Endothelial cell of umbilical vein (primary cell): ENCODE results near the gene AMIGO1. TPM values are rescaled to one million over a fixed set of nuclear protein-coding genes. Genes with fewer than 3 reads are reported as not detected.

Source experiments
- BruUV-seq: library from RNA; stranded (reverse); fragments of 400-500 nt; replicated peaks from 2 replicates; lab custom pipeline; 2021; lab: Mats Ljungman, UMichigan
- CTCF ChIA-PET: fragments of 300-600, 350-600 bp; sonication (Branson Sonifier 250); formaldehyde crosslinking; loops from one replicate; lab custom pipeline; 2021; ENCODE audit warnings: antibody characterized with exemption, inconsistent platforms; lab: Charles Lee
- POLR2A ChIA-PET: fragments of 300-600, 350-600 bp; sonication (Branson Sonifier 250); formaldehyde crosslinking; loops from one replicate; lab custom pipeline; 2021; ENCODE audit warnings: antibody characterized with exemption, inconsistent platforms; lab: Charles Lee
- DNase-seq: peaks from one replicate; pipeline ENCODE4 v3.0.0-alpha.2; 2011; ENCODE audit warnings: low read depth, low spot score
- FAIRE-seq: peaks from 2 replicates; lab custom pipeline; 2011; peaks lifted over from hg19 to GRCh38; lab: Jason Lieb, UNC
- H2AFZ ChIP-seq: 2 replicates; pipeline ENCODE4 v1.6.0; 2012; ENCODE audit warnings: low read depth, low read length, control low read depth, inconsistent platforms
- H3K27ac ChIP-seq: 2 replicates; pipeline ENCODE4 v1.5.1; 2011; ENCODE audit warnings: low read depth, mild to moderate bottlenecking, control low read depth, low read length, moderate library complexity; ENCODE audit not compliant: insufficient read depth
- H3K27me3 ChIP-seq, 2 experiments: 2 replicates each; pipeline versions ENCODE4 v1.6.0 to v1.6.1; 2011; ENCODE audit warnings: low read length in 2 of 2, mixed read lengths in 1 of 2; ENCODE audit not compliant: control insufficient read depth in 2 of 2, insufficient read depth in 2 of 2
- H3K36me3 ChIP-seq, 2 experiments: 2 replicates in 1 of 2; 3 replicates in 1 of 2; pipeline ENCODE4 v1.5.1; 2011; ENCODE audit warnings: low read length in 2 of 2, mild to moderate bottlenecking in 1 of 2, moderate library complexity in 1 of 2; ENCODE audit not compliant: control insufficient read depth in 2 of 2, insufficient read depth in 2 of 2; ENCODE audit errors: extremely low read depth in 1 of 2
- H3K4me1 ChIP-seq: 3 replicates; pipeline ENCODE4 v1.5.1; 2011; ENCODE audit warnings: mild to moderate bottlenecking, low read length; ENCODE audit not compliant: control insufficient read depth, insufficient read depth; ENCODE audit errors: extremely low read depth
- H3K4me2 ChIP-seq: 2 replicates; pipeline ENCODE4 v1.6.1; 2011; ENCODE audit warnings: low read length, control low read depth, mixed read lengths; ENCODE audit not compliant: insufficient read depth
- H3K4me3 ChIP-seq, 3 experiments: fragments of 200-600 bp in 1 of 3; sonication (generic), shearing (Covaris generic) in 1 of 3; replicated peaks in 1 of 3; 2 replicates each; pipeline ENCODE4 v1.5.1; 2011 to 2016; ENCODE audit warnings: control low read depth in 3 of 3, low read length in 3 of 3, mild to moderate bottlenecking in 2 of 3, inconsistent platforms in 1 of 3, low read depth in 1 of 3, moderate library complexity in 1 of 3; ENCODE audit not compliant: insufficient read depth in 1 of 3
- H3K79me2 ChIP-seq: 2 replicates; pipeline ENCODE4 v1.6.0; 2012; ENCODE audit warnings: low read length, inconsistent platforms; ENCODE audit not compliant: control insufficient read depth, insufficient read depth
- H3K9ac ChIP-seq: replicated peaks from 2 replicates; pipeline ENCODE3; 2011; ENCODE audit warnings: low read length, control low read depth; ENCODE audit not compliant: insufficient read depth; ENCODE audit errors: extremely low read depth
- H3K9me1 ChIP-seq: replicated peaks from 3 replicates; pipeline ENCODE4 v1.6.0; 2011; ENCODE audit warnings: mild to moderate bottlenecking, low read length; ENCODE audit not compliant: control insufficient read depth, insufficient read depth; ENCODE audit errors: extremely low read depth
- H3K9me3 ChIP-seq: replicated peaks from 2 replicates; pipeline ENCODE4 v1.5.1; 2012; ENCODE audit warnings: low read length, inconsistent platforms; ENCODE audit not compliant: control insufficient read depth, insufficient read depth
- H4K20me1 ChIP-seq: replicated peaks from 2 replicates; pipeline ENCODE3; 2011; ENCODE audit warnings: mild to moderate bottlenecking, low read length; ENCODE audit not compliant: control insufficient read depth, insufficient read depth; ENCODE audit errors: extremely low read depth
- EZH2 ChIP-seq: IDR thresholded peaks from 2 replicates; pipeline ENCODE4 v1.6.1; 2012; ENCODE audit warnings: borderline replicate concordance, low read depth, mild to moderate bottlenecking, moderate library complexity, low read length, inconsistent platforms; ENCODE audit not compliant: severe bottlenecking
- FOS ChIP-seq: IDR thresholded peaks from 2 replicates; pipeline ENCODE4 v1.6.1; 2011; ENCODE audit warnings: mild to moderate bottlenecking, low read length, moderate library complexity, borderline replicate concordance; ENCODE audit not compliant: insufficient read depth
- GATA2 ChIP-seq: IDR thresholded peaks from 2 replicates; pipeline ENCODE4 v1.7.0; 2011; ENCODE audit warnings: low read depth, mild to moderate bottlenecking, moderate library complexity, mixed read lengths, low read length; ENCODE audit not compliant: insufficient read length, insufficient read depth
- JUN ChIP-seq: IDR thresholded peaks from 2 replicates; pipeline ENCODE4 v1.6.1; 2011; ENCODE audit warnings: borderline replicate concordance, low read depth; ENCODE audit not compliant: insufficient read length, insufficient read depth
- MYC ChIP-seq: IDR thresholded peaks from one replicate; pipeline ENCODE4 v1.6.1; 2011; ENCODE audit warnings: mild to moderate bottlenecking, low read depth, low read length
- POLR2A ChIP-seq: IDR thresholded peaks from 2 replicates; pipeline ENCODE4 v1.6.1; 2012; ENCODE audit warnings: low read depth, mild to moderate bottlenecking, control low read depth, low read length
- POLR2AphosphoS5 ChIP-seq: IDR thresholded peaks from 2 replicates; pipeline ENCODE4 v1.6.1; 2012; ENCODE audit warnings: low read depth, mild to moderate bottlenecking, control low read depth, low read length, moderate library complexity; ENCODE audit not compliant: insufficient read depth
- dilution Hi-C: fragments of 300-500 bp; cut with MboI; formaldehyde crosslinking; loops from one replicate; pipeline ENCODE4 v1.15.0; 2019; ENCODE audit warnings: low sequenced_read_pairs; ENCODE audit not compliant: extremely low pct_ligation_motif_present
- intact Hi-C: fragments of 100-400 bp; cut with micrococcal nuclease; formaldehyde crosslinking; loops from one replicate; pipeline ENCODE4 v1.10.0; 2022
- polyA plus RNA-seq, 4 experiments: library from polyadenylated mRNA; depleted of rRNA in 3 of 4; stranded (reverse) in 3 of 4; unstranded in 1 of 4; fragments of >200 nt; gene quantifications; 2 replicates each; pipeline versions ENCODE4 v1.2.1 to v1.2.3, GENCODE V29; 2011 to 2012; ENCODE audit warnings: missing spikeins in 1 of 4
- total RNA-seq: library from RNA; stranded (reverse); gene quantifications from 2 replicates; pipeline ENCODE4 v1.2.3, GENCODE V29; 2021
- TF ChIP-seq, protein P1 (sequence below): IDR thresholded peaks from 2 replicates; pipeline ENCODE4 v1.6.1; 2011; ENCODE audit not compliant: insufficient read depth, insufficient read length
- TF ChIP-seq, protein P2 (sequence below), 2 donors: IDR thresholded peaks; 1 replicate in 1 of 2; 2 replicates in 1 of 2; pipeline ENCODE4 v1.5.1; 2011; ENCODE audit warnings: low read length in 2 of 2, mild to moderate bottlenecking in 2 of 2, moderate library complexity in 2 of 2, control low read depth in 1 of 2, inconsistent platforms in 1 of 2, low read depth in 1 of 2; ENCODE audit not compliant: insufficient read depth in 1 of 2; ENCODE audit errors: extremely low read depth in 1 of 2

The AMIGO1 gene
- total and polyA plus RNA-seq, 2 donors (not counting 3 experiments of a cell fraction or from before 2014, with no cell fraction given) = 0.80 to 0.88 TPM

DNA sequence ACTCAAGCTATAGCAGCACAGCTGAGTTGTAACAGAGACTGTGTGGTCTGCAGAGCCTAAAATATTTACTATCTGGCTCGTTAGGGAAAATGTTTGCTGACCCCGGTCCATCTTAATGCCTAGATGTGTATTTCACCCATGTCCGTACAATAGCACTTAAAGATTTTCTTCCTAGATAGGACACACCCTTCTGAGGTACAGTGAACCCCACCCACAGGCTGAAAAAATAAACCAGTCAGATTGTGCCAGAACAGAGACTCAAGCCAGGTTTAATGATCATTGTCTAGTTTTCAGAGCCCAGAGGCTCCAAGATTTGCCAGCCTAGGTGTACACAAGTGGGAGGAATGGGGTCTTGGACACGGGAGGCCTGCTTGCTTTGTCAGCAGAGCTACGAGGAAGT is 5.6 kb downstream of the AMIGO1 start:
- FAIRE-seq (no peak), DNase-seq (no peak)
- intact Hi-C loops (no loop called here), dilution Hi-C loops (no loop called here)
- TF ChIP-seq EZH2 (no peak), MYC (no peak), POLR2AphosphoS5 (no peak), JUN (no peak), FOS (no peak), POLR2A (no peak), GATA2 (no peak)
- TF ChIP-seq, protein P1, sequence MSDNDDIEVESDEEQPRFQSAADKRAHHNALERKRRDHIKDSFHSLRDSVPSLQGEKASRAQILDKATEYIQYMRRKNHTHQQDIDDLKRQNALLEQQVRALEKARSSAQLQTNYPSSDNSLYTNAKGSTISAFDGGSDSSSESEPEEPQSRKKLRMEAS = no peak
- TF ChIP-seq, protein P2, sequence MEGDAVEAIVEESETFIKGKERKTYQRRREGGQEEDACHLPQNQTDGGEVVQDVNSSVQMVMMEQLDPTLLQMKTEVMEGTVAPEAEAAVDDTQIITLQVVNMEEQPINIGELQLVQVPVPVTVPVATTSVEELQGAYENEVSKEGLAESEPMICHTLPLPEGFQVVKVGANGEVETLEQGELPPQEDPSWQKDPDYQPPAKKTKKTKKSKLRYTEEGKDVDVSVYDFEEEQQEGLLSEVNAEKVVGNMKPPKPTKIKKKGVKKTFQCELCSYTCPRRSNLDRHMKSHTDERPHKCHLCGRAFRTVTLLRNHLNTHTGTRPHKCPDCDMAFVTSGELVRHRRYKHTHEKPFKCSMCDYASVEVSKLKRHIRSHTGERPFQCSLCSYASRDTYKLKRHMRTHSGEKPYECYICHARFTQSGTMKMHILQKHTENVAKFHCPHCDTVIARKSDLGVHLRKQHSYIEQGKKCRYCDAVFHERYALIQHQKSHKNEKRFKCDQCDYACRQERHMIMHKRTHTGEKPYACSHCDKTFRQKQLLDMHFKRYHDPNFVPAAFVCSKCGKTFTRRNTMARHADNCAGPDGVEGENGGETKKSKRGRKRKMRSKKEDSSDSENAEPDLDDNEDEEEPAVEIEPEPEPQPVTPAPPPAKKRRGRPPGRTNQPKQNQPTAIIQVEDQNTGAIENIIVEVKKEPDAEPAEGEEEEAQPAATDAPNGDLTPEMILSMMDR (IDR thresholded peaks at IDR 0.05; ENCODE audit: extremely low read depth in 1 of 2, insufficient read depth in 1 of 2, low read depth in 1 of 2, low read length in 2 of 2) = no peak
- Histone ChIP-seq H3K36me3 (peaks cover 0 to 2% of the 10 kb centered on the region in 2 experiments), H3K9ac (no peak overlapping the region), H3K4me3 (no peak overlapping the region), H3K79me2 (peaks cover 2% of the 10 kb centered on the region), H3K27ac (no peak overlapping the region), H3K9me1 (no peaks in the 10 kb centered on the region), H3K27me3 (peaks cover 0 to 2% of the 10 kb centered on the region in 2 experiments), H3K4me2 (no peak overlapping the region), H2AFZ (no peak overlapping the region), H4K20me1 (no peaks in the 10 kb centered on the region), H3K9me3 (no peaks in the 10 kb centered on the region), H3K4me1 (peaks cover 4% of the 10 kb centered on the region)
- BruUV-seq = no TSS peak
- ChIA-PET POLR2A (no interaction called here), CTCF (interaction anchor here (1.4 to 23.0 kb wide), 3 partner anchors 12 to 27 kb away, joined by 5 to 955 read pairs (median 6); partner anchors contain the start of gene GPR61)
